KMS-11 (cell line): ENCODE results near the gene LNX2.

Experiments
- H2AFZ ChIP-seq: fragments of 200-600 bp; sonication (generic); 2 replicates; pipeline ENCODE4 v1.6.1; 2016; ENCODE audit warnings: antibody characterized with exemption, mixed run types, low read depth
- H3K27ac ChIP-seq: fragments of 200-600 bp; sonication (generic); 2 replicates; pipeline ENCODE4 v1.6.1; 2016; ENCODE audit warnings: mild to moderate bottlenecking, mixed run types
- H3K27me3 ChIP-seq: fragments of 200-600 bp; sonication (generic); 2 replicates; pipeline ENCODE4 v1.6.1; 2017; ENCODE audit warnings: mild to moderate bottlenecking, low read depth, mixed run types, moderate library complexity; ENCODE audit not compliant: insufficient read depth
- H3K36me3 ChIP-seq: fragments of 200-600 bp; sonication (generic); 2 replicates; pipeline ENCODE4 v1.6.1; 2017; ENCODE audit warnings: mild to moderate bottlenecking, mixed run types; ENCODE audit not compliant: insufficient read depth
- H3K4me1 ChIP-seq: fragments of 200-600 bp; sonication (generic); 2 replicates; pipeline ENCODE4 v1.6.1; 2016; ENCODE audit warnings: mild to moderate bottlenecking, low read depth, mixed run types; ENCODE audit not compliant: poor library complexity, severe bottlenecking
- H3K4me2 ChIP-seq: fragments of 200-600 bp; sonication (generic); 2 replicates; pipeline ENCODE4 v1.7.0; 2016; ENCODE audit warnings: mild to moderate bottlenecking, mixed run types
- H3K4me3 ChIP-seq: fragments of 200-600 bp; sonication (generic); IDR thresholded peaks from 2 replicates; pipeline ENCODE4 v1.6.1; 2017; ENCODE audit warnings: low read depth, low read length, mixed read lengths; ENCODE audit not compliant: insufficient read depth
- H3K79me2 ChIP-seq: fragments of 200-600 bp; sonication (generic); 2 replicates; pipeline ENCODE4 v1.6.1; 2016; ENCODE audit warnings: low read depth, mixed run types; ENCODE audit not compliant: insufficient read depth
- H3K9ac ChIP-seq: fragments of 200-600 bp; sonication (generic); 2 replicates; pipeline ENCODE4 v1.6.1; 2016; ENCODE audit warnings: mild to moderate bottlenecking, mixed run types
- H4K20me1 ChIP-seq: fragments of 200-600 bp; sonication (generic); 2 replicates; pipeline ENCODE4 v1.6.1; 2016; ENCODE audit warnings: mild to moderate bottlenecking, mixed run types; ENCODE audit not compliant: insufficient read depth
- CTCF ChIP-seq: fragments of 200-600 bp; sonication (generic); conservative IDR thresholded peaks from 2 replicates; pipeline ENCODE4 v1.6.1; 2017; ENCODE audit warnings: low read depth, mild to moderate bottlenecking, antibody characterized with exemption, low read length, moderate library complexity, mixed read lengths

Gene LNX2

GRCh38 chr13:27559719-27560118 is 60.6 kb downstream of the LNX2 start:
- Histone ChIP-seq H3K4me3 (no peak overlapping the region), H2AFZ (no peak overlapping the region), H4K20me1 (no peaks in the 10 kb centered on the region), H3K27me3 (no peaks in the 10 kb centered on the region), H3K36me3 (no peaks in the 10 kb centered on the region), H3K4me1 (peaks cover 5% of the 10 kb centered on the region), H3K79me2 (no peaks in the 10 kb centered on the region), H3K9ac (no peak overlapping the region), H3K4me2 (no peak overlapping the region), H3K27ac (no peak overlapping the region)
- TF ChIP-seq CTCF: no peak

GRCh38 chr13:27556109-27556508 is 64.2 kb downstream of the LNX2 start:
- no peaks in the 10 kb centered on the region for H3K79me2 ChIP-seq
- peaks cover 7% of the 10 kb centered on the region for H3K4me1 ChIP-seq
- no peaks in the 10 kb centered on the region for H4K20me1 ChIP-seq
- H3K36me3 ChIP-seq: no peaks in the 10 kb centered on the region
- no peak overlapping the region for H3K4me2 ChIP-seq
- no peak overlapping the region for H2AFZ ChIP-seq
- no peak overlapping the region for H3K4me3 ChIP-seq
- TF ChIP-seq CTCF: no peak
- no peaks in the 10 kb centered on the region for H3K27me3 ChIP-seq
- no peak overlapping the region for H3K9ac ChIP-seq
- H3K27ac ChIP-seq: no peak overlapping the region

- no peaks in the 10 kb centered on the region for H4K20me1 ChIP-seq
- TF ChIP-seq CTCF: no peak
Measured at GRCh38 chr13:27551562-27551961, 68.8 kb downstream of the LNX2 start.

GRCh38 chr13:27549406-27549981 is 70.8 kb downstream of the LNX2 start:
- no peaks in the 10 kb centered on the region for H4K20me1 ChIP-seq
- peak overlapping the region; percentile 91; the same call in 1 of the 2 replicates for H3K27ac ChIP-seq
- H3K4me1 ChIP-seq: peaks cover 66% of the 10 kb centered on the region
- no peaks in the 10 kb centered on the region for H3K27me3 ChIP-seq
- peak overlapping the region; percentile 91 for H3K4me2 ChIP-seq
- TF ChIP-seq CTCF: no peak
- H3K4me3 ChIP-seq: no peak overlapping the region
- no peaks in the 10 kb centered on the region for H3K36me3 ChIP-seq
- no peak overlapping the region for H3K9ac ChIP-seq
- no peak overlapping the region for H2AFZ ChIP-seq
- H3K79me2 ChIP-seq: no peaks in the 10 kb centered on the region

More at GRCh38 chr13:27551562-27551961, 68.8 kb downstream of the LNX2 start:
- Histone ChIP-seq H3K4me2 (no peak overlapping the region), H2AFZ (no peak overlapping the region), H3K27ac (no peak overlapping the region), H3K4me3 (no peak overlapping the region), H3K4me1 (peaks cover 52% of the 10 kb centered on the region), H3K27me3 (no peaks in the 10 kb centered on the region), H3K36me3 (no peaks in the 10 kb centered on the region), H3K79me2 (no peaks in the 10 kb centered on the region), H3K9ac (no peak overlapping the region)
